ENCODE results near the gene HELZ.

Gene HELZ

GRCh38 chr17:67090341-67090740 is 154.7 kb downstream of the HELZ start:
- H3K4me3 ChIP-seq (ENCODE audit: low read depth, low read length), result no peak overlapping the region
- no peak for DNase-seq (ENCODE audit: low read depth)
- no peak for TF ChIP-seq CTCF (IDR thresholded peaks at IDR 0.05; ENCODE audit: low read depth, low read length, missing control alignments)

GRCh38 chr17:67088639-67089038 is 156.4 kb downstream of the HELZ start:
- H3K4me3 ChIP-seq (ENCODE audit: low read depth, low read length), result no peak overlapping the region
- no peak for DNase-seq (ENCODE audit: low read depth)
- TF ChIP-seq CTCF (IDR thresholded peaks at IDR 0.05; ENCODE audit: low read depth, low read length, missing control alignments), result no peak

GRCh38 chr17:67085406-67085805 is 159.6 kb downstream of the HELZ start:
- no peak overlapping the region for H3K4me3 ChIP-seq (ENCODE audit: low read depth, low read length)
- DNase-seq (ENCODE audit: low read depth), result no peak
- TF ChIP-seq CTCF (IDR thresholded peaks at IDR 0.05; ENCODE audit: low read depth, low read length, missing control alignments), result no peak

GRCh38 chr17:67082107-67082506 is 162.9 kb downstream of the HELZ start:
- peak; percentile 34 for DNase-seq (ENCODE audit: low read depth)

GRCh38 chr17:67080804-67081203 is 164.2 kb downstream of the HELZ start:
- TF ChIP-seq CTCF (IDR thresholded peaks at IDR 0.05; ENCODE audit: low read depth, low read length, missing control alignments), result no peak
- DNase-seq (ENCODE audit: low read depth), result peak; percentile 30
- no peak overlapping the region for H3K4me3 ChIP-seq (ENCODE audit: low read depth, low read length)

More at GRCh38 chr17:67082107-67082506, 162.9 kb downstream of the HELZ start:
- peak; percentile 29 for TF ChIP-seq CTCF (IDR thresholded peaks at IDR 0.05; ENCODE audit: low read depth, low read length, missing control alignments)
- H3K4me3 ChIP-seq (ENCODE audit: low read depth, low read length), result no peak overlapping the region

- DNase-seq (ENCODE audit: low read depth), result no peak
- TF ChIP-seq CTCF (IDR thresholded peaks at IDR 0.05; ENCODE audit: low read depth, low read length, missing control alignments), result no peak
- no peak overlapping the region for H3K4me3 ChIP-seq (ENCODE audit: low read depth, low read length)
These were observed 165.5 kb downstream of the HELZ start for GRCh38 chr17:67079491-67079890.

GRCh38 chr17:67078292-67078691 is 166.7 kb downstream of the HELZ start:
- no peak for DNase-seq (ENCODE audit: low read depth)
- no peak overlapping the region for H3K4me3 ChIP-seq (ENCODE audit: low read depth, low read length)
- no peak for TF ChIP-seq CTCF (IDR thresholded peaks at IDR 0.05; ENCODE audit: low read depth, low read length, missing control alignments)

Measured in GM12864 (cell line).